GM10847 (cell line): ENCODE data around the gene ARMC5.

Experiments used
- POLR2A ChIP-seq: IDR thresholded peaks from 2 replicates; pipeline ENCODE4 v1.6.1; 2011; ENCODE audit not compliant: insufficient read length; ENCODE audit errors: extremely low read depth

ARMC5 gene

DNA sequence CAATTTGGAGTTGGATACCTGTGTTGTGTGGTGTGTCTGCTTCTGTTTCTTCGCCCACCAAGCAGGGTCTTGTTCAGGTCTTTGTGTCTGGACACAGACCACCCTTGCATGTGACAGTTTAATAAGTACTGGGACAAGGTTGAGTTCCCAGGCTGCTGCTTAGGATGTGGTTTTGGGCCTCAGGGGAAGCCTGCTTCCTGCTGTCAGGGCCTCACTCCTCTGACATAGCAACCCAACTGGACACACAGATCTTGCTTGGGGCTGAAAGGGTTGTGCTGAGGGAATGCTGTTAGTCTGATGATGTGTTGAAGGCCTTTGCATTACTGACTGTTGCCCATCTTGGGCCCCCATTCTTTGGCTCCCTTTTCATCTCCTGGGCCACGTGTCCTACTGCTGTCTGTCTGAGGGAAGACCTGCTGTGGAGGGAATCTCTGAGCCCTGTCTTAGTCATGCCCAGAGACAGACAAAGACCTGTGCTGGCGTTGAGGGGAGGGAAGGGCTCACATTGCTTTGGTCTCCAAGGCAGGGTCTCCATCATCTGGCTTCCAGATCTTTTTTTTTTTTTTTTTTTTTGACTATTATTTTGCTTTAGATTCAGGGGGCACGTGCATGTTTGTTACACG lies 8.0 kb downstream of the ARMC5 start:
- TF ChIP-seq POLR2A = no peak

DNA sequence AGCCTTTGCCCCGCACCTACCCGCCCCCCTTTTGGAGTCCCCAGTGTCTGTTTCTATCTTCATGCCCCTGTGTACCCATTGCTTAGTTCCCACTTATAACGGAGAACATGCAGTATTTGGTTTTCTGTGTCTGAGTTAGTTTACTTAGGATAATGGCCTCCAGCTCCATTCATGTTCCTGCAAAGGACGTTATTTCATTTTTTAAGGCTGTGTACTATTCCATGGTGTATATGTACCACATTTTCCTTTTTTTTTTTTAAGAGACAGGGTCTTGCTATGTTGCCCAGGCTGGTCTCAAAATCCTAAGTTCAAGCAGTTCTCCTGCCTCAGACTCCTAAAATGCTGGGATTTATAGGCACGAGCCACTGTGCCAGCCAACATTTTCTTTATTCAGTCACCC lies 8.6 kb downstream of the ARMC5 start:
- TF ChIP-seq POLR2A = no peak

GRCh38 chr16:31470615-31471014 lies 11.3 kb downstream of the ARMC5 start:
- no peak for TF ChIP-seq POLR2A

- no peak for TF ChIP-seq POLR2A
Measured at GRCh38 chr16:31471241-31471874, 12.1 kb downstream of the ARMC5 start.

DNA sequence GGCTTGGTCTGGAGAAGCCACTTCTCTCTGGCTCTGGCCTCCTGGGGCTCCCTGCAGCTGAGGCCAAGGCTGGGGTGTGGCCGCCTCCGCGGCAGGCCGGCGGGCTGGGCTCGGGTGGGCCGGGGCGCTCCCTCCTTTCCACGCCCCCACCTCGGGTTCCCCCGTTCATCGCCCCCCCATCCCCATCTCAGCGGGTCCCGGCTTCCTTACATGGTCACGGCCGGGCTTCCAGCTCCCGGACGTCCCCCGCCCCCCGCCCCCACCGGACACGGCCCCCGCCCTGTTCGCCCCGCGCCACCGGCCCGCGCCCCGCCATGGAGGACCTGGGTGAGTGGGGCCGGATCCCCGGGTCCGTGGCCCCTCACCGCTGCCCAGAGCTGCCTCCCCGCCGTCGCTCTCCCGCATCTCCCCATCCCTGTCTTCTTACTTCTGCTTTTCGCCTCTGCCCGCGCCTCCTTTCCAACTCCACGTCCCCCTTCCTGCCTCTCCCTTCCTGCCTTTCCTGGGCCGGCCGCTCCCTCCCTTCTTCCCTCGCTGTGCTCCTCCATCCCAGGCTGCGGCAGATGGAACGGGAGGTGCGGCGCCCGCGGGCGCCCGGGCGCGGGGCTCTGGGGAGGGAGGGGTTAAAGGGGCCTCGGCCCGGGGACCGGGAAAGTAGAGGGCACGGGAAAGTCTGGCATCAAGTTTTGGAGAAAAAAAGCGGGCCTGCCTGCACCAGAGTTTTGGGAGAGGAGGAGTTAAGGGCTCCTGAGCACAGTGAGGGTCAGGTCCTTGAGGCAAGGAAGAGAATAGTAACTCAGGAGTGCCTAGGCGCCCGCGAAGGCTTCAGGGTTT lies 12.8 kb downstream of the ARMC5 start, which contains the start of gene TGFB1I1:
TSS of gene TGFB1I1 (plus strand) at position 278 of the 834 bp plus-strand sequence. CDS start at position 315, 37 bp downstream.
- TF ChIP-seq POLR2A = no peak

DNA sequence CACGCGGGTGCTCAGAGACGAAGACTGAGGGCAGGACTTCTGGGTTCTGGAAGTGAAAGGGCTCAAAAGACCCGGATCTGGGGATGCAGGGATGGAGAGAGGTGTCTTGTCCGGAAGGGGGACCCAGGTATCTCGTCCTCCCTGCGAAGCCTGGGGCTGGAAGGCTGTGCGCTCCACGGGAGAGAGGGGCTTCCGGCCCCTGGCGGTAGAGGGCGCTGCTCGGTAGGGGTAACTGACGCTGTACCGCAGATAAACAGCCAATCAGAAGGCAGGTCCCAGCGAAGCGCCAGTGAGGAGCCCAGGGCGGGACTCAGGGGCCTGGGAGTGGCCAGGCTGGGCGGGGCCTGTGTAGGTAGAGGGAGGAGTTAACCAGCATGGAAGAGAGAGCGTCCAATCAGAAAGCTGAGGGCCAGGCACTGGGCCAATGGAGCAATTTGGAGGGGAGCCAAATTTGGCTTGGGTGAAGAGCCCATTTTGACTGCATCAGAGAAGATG lies 13.5 kb downstream of the ARMC5 start:
- TF ChIP-seq POLR2A = no peak

GRCh38 chr16:31473264-31473984 lies 14.1 kb downstream of the ARMC5 start:
- TF ChIP-seq POLR2A = no peak

DNA sequence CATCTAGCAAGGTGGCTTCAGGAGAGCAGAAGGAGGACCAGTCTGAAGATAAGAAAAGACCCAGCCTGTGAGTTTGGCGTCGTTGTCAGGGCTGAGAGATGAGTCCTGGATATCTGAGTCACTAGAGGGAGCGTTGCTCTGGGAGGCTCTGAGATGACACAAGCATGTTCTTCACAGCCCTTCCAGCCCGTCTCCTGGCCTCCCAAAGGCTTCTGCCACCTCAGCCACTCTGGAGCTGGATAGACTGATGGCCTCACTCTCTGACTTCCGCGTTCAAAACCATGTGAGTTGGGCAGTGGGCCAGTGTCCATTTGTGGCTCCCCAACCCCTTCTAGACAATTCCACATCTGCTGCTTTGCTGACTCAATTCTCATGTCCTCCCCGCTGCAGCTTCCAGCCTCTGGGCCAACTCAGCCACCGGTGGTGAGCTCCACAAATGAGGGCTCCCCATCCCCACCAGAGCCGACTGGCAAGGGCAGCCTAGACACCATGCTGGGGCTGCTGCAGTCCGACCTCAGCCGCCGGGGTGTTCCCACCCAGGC lies 14.9 kb downstream of the ARMC5 start:
- no peak for TF ChIP-seq POLR2A

DNA sequence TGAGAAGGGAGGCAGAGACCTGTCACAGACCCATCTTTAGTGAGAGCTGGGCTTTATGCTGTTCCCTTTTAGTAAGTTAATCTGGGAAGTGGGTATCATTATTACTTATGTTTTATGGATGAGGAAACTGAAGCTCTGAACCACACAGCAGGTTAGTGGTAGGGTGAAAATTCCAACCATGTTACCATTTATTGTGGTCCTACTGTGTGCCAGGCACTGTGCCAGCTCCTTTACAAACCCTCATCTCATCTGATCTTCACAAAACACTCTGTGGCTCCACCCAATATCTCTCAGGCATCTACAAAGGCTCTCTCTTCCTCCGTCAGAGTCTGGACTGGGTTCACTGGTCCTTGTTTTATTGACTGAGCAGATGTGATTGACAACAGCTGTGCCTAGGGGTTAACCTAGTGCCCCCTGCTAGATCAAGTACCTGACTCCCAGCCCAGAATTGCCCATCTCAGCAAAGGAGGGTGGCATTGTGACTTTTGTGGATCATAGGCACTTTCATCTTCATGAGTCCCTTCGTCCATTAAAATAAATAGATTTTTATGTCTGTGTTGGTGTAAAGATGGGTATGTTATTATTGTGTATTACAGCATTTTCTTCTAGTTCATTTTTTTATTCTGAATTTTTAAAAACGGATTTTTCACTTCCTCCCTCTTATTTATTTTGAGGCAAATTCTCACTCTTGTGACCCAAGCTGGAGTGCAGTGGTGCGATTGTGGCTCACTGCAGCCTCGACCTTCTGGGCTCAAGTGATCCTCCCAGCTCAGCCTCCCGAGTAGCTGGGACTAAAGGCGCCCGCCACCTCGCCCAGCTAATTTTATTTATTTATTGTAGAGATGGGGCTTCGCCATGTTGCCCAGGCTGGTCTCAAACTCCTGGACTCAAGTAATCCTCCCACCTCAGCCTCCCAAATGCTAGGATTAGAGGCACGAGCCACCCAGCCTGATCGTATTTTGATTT lies 15.8 kb downstream of the ARMC5 start:
- TF ChIP-seq POLR2A = no peak

DNA sequence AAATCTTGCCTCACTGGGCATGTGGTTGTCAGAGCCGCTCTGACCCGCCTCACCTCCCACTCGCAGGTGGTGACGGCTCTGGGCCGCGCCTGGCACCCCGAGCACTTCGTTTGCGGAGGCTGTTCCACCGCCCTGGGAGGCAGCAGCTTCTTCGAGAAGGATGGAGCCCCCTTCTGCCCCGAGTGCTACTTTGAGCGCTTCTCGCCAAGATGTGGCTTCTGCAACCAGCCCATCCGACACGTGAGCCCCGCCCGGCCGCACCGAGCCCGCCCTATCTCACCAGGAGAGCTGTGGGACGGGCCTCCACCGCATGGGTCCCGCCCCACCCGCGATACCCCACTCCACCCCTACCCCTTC lies 16.6 kb downstream of the ARMC5 start:
- TF ChIP-seq POLR2A = no peak

- peak; percentile 34 for TF ChIP-seq POLR2A
Measured at GRCh38 chr16:31476303-31477219, 17.3 kb downstream of the ARMC5 start.

DNA sequence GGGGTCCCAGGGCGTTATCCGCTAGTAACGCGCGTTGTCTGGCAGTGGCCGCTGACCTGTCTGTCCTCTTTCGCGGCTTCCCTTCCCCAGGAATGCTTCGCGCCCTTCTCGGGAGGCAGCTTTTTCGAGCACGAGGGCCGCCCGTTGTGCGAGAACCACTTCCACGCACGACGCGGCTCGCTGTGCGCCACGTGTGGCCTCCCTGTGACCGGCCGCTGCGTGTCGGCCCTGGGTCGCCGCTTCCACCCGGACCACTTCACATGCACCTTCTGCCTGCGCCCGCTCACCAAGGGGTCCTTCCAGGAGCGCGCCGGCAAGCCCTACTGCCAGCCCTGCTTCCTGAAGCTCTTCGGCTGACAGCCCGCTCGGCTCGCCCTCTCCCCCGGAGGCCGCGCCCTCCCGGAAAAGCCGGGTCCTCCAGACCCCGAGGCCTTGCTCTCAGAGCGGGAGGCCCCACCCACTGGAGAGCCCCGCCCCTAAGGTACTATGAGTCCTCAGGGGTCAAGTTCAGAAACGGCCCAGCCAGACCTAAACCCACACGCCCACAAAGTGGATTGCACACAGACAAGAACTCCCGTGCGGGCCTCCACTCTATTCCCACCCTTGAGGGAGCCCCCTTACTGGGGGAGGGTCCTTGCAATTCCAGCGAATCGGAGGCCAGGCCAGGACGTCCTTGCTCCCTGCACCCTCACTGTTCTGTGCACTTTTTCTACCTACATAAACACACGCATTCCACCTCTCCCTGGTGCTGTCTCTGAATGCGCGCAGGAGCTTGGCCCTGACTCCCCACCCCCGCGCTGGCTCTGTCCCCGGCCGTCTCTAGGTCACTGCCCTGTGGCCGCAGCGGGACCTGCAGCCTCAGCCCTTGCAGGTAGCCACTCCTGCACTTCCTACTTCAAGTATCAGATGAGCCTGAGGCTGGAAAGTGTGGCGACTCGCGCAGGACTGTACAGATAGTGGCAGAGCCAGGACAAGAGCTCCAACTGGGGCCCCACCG lies 18.2 kb downstream of the ARMC5 start:
- TF ChIP-seq POLR2A = no peak
